ENCODE data around the gene ADAM29. TPM values are rescaled to one million over a fixed set of nuclear protein-coding genes. Genes with fewer than 3 reads are reported as not detected.

ADAM29 gene
- total RNA-seq, 1 experiment from 2014 or later, result not detected

GRCh38 chr4:174874898-174875297, 43.3 kb upstream of the ADAM29 start:
- ChIA-PET RAD21 (ENCODE audit: low non-redundant PET in 1 of 2, low total read pairs in 2 of 2, uncharacterized antibody in 2 of 2, unreplicated experiment in 2 of 2) (no interaction called here), POLR2A (no interaction called here), CTCF (no interaction called here)
- Histone ChIP-seq H3K9ac (ENCODE audit: low read length) (no peak overlapping the region), H3K4me2 (ENCODE audit: low read length) (no peak overlapping the region), H3K27me3 (ENCODE audit: insufficient read depth, low read length) (no peaks in the 10 kb centered on the region), H4K20me1 (ENCODE audit: insufficient read depth) (no peaks in the 10 kb centered on the region), H3K27ac (ENCODE audit: low read depth, low read length) (no peak overlapping the region), H3K4me3 (replicated peaks in 1 of 2; ENCODE audit: low read depth in 1 of 2, low read length in 2 of 2) (no peak overlapping the region), H3K4me1 (ENCODE audit: control insufficient read depth in 1 of 2, insufficient read depth in 2 of 2, low read length in 2 of 2) (no peaks in the 10 kb centered on the region), H3K9me3 (ENCODE audit: control insufficient read depth in 1 of 2, insufficient read depth in 1 of 2, low read depth in 1 of 2, low read length in 2 of 2) (no peaks in the 10 kb centered on the region), H3K36me3 (ENCODE audit: control insufficient read depth in 1 of 2, insufficient read depth in 2 of 2, low read length in 2 of 2) (no peaks in the 10 kb centered on the region), H3K79me2 (ENCODE audit: insufficient read depth, low read length) (no peaks in the 10 kb centered on the region), H2AFZ (ENCODE audit: low read depth, low read length, poor library complexity, severe bottlenecking) (no peak overlapping the region), H3K9me2 (ENCODE audit: insufficient read depth) (no peaks in the 10 kb centered on the region)
- no TSS peak for BruUV-seq (replicated peaks)
- intact Hi-C loops (cut with micrococcal nuclease), result loop anchor here (1.0 kb wide), 2 partner anchors 378 to 662 kb away; no protein-coding TSS in a partner anchor
- ATAC-seq (no peak), DNase-seq (ENCODE audit: low read depth, low spot score) (no peak)
- no peak for TF ChIP-seq CEBPB (IDR thresholded peaks at IDR 0.05; ENCODE audit: low read depth)
- TF ChIP-seq YY1 (IDR thresholded peaks at IDR 0.05; ENCODE audit: extremely low read depth, insufficient replicate concordance, low read depth, low read length), result no peak
- TF ChIP-seq POLR2A (IDR thresholded peaks at IDR 0.05; ENCODE audit: borderline replicate concordance, extremely low read depth, insufficient read depth, insufficient read length), result no peak
- no peak for TF ChIP-seq EZH2phosphoT487 (IDR thresholded peaks at IDR 0.05; ENCODE audit: borderline replicate concordance)
- TF ChIP-seq ATF3 (IDR thresholded peaks at IDR 0.05), result no peak
- TF ChIP-seq SRF (IDR thresholded peaks at IDR 0.05; ENCODE audit: low read depth), result no peak

DNA sequence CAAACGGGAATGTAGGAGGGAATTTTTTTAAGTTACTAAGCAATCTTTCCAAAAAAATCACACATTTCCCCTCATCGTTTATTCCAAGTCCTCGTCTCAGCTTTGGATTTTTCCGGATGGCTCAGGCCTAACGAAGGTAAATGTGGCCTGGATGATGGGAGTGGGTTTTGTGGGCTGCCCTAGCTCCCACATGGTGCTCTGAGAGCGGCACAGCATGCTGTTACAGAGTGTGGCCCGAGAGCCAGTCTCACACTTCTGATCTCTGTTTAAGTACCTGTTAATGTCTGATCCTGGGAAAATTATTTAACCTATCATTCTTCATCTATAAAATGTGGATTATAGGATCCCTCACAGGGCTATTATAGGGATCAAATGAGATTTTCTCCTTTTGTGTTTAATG, 38.2 kb upstream of the ADAM29 start:
- Histone ChIP-seq H3K9ac (ENCODE audit: low read length) (no peak overlapping the region), H3K4me1 (ENCODE audit: control insufficient read depth in 1 of 2, insufficient read depth in 2 of 2, low read length in 2 of 2) (no peaks in the 10 kb centered on the region), H3K9me2 (ENCODE audit: insufficient read depth) (no peaks in the 10 kb centered on the region), H2AFZ (ENCODE audit: low read depth, low read length, poor library complexity, severe bottlenecking) (no peak overlapping the region), H3K4me3 (replicated peaks in 1 of 2; ENCODE audit: low read depth in 1 of 2, low read length in 2 of 2) (no peak overlapping the region), H3K27ac (ENCODE audit: low read depth, low read length) (no peak overlapping the region), H3K9me3 (ENCODE audit: control insufficient read depth in 1 of 2, insufficient read depth in 1 of 2, low read depth in 1 of 2, low read length in 2 of 2) (no peaks in the 10 kb centered on the region), H3K36me3 (ENCODE audit: control insufficient read depth in 1 of 2, insufficient read depth in 2 of 2, low read length in 2 of 2) (no peaks in the 10 kb centered on the region), H3K4me2 (ENCODE audit: low read length) (no peak overlapping the region), H4K20me1 (ENCODE audit: insufficient read depth) (no peaks in the 10 kb centered on the region), H3K27me3 (ENCODE audit: insufficient read depth, low read length) (no peaks in the 10 kb centered on the region), H3K79me2 (ENCODE audit: insufficient read depth, low read length) (no peaks in the 10 kb centered on the region)
- ATAC-seq (no peak), DNase-seq (ENCODE audit: low read depth, low spot score) (no peak)
- BruUV-seq (replicated peaks), result no TSS peak
- intact Hi-C loops (cut with micrococcal nuclease), result no loop called here
- ChIA-PET POLR2A (no interaction called here), RAD21 (ENCODE audit: low non-redundant PET in 1 of 2, low total read pairs in 2 of 2, uncharacterized antibody in 2 of 2, unreplicated experiment in 2 of 2) (no interaction called here), CTCF (interaction anchor here (1.5 kb wide), 1 partner anchor 10 kb away, joined by 3 read pairs; no protein-coding TSS in a partner anchor)
- TF ChIP-seq YY1 (IDR thresholded peaks at IDR 0.05; ENCODE audit: extremely low read depth, insufficient replicate concordance, low read depth, low read length), result no peak
- TF ChIP-seq, protein P1, sequence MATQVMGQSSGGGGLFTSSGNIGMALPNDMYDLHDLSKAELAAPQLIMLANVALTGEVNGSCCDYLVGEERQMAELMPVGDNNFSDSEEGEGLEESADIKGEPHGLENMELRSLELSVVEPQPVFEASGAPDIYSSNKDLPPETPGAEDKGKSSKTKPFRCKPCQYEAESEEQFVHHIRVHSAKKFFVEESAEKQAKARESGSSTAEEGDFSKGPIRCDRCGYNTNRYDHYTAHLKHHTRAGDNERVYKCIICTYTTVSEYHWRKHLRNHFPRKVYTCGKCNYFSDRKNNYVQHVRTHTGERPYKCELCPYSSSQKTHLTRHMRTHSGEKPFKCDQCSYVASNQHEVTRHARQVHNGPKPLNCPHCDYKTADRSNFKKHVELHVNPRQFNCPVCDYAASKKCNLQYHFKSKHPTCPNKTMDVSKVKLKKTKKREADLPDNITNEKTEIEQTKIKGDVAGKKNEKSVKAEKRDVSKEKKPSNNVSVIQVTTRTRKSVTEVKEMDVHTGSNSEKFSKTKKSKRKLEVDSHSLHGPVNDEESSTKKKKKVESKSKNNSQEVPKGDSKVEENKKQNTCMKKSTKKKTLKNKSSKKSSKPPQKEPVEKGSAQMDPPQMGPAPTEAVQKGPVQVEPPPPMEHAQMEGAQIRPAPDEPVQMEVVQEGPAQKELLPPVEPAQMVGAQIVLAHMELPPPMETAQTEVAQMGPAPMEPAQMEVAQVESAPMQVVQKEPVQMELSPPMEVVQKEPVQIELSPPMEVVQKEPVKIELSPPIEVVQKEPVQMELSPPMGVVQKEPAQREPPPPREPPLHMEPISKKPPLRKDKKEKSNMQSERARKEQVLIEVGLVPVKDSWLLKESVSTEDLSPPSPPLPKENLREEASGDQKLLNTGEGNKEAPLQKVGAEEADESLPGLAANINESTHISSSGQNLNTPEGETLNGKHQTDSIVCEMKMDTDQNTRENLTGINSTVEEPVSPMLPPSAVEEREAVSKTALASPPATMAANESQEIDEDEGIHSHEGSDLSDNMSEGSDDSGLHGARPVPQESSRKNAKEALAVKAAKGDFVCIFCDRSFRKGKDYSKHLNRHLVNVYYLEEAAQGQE (IDR thresholded peaks at IDR 0.05; ENCODE audit: low read depth), result no peak
- TF ChIP-seq, protein P2, sequence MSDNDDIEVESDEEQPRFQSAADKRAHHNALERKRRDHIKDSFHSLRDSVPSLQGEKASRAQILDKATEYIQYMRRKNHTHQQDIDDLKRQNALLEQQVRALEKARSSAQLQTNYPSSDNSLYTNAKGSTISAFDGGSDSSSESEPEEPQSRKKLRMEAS (IDR thresholded peaks at IDR 0.05), result no peak
- no peak for TF ChIP-seq SRF (IDR thresholded peaks at IDR 0.05; ENCODE audit: low read depth)
- no peak for TF ChIP-seq EZH2phosphoT487 (IDR thresholded peaks at IDR 0.05; ENCODE audit: borderline replicate concordance)
